ENCODE data around the gene STAG3.

- TF ChIP-seq CTCF (IDR thresholded peaks at IDR 0.05; ENCODE audit: extremely low read depth in 1 of 2, insufficient read depth in 1 of 2, low read depth in 1 of 2, low read length in 2 of 2) (no peak), EZH2 (IDR thresholded peaks at IDR 0.05; ENCODE audit: borderline replicate concordance, low read depth, low read length, severe bottlenecking) (no peak), POLR2AphosphoS5 (IDR thresholded peaks at IDR 0.05; ENCODE audit: insufficient read depth, low read depth, low read length) (no peak), MAX (IDR thresholded peaks at IDR 0.05; ENCODE audit: insufficient read depth, insufficient read length) (no peak), GATA2 (IDR thresholded peaks at IDR 0.05; ENCODE audit: insufficient read depth, insufficient read length, low read depth, low read length) (no peak)
These were observed 5.9 kb upstream of the STAG3 start for GRCh38 chr7:100171840-100172239.

Data from endothelial cell of umbilical vein (primary cell).